SU-DHL-6 (cell line): ENCODE results near the gene GPR160.
"Not testable (repeated sequence)": the region's sequence is repeated elsewhere in the genome, so short reads cannot be mapped to it uniquely, and the experiment has no call there.

ENCODE experiments used
- H2AFZ ChIP-seq: fragments of 200-600 bp; sonication (generic); 2 replicates; pipeline ENCODE4 v1.6.1; 2014; ENCODE audit warnings: low read depth, mild to moderate bottlenecking, moderate library complexity, mixed read lengths, antibody characterized with exemption, low read length; ENCODE audit not compliant: severe bottlenecking
- H3F3A ChIP-seq: fragments of 200-600 bp; shearing (Covaris generic); 2 replicates; pipeline ENCODE4 v1.6.0; 2016; ENCODE audit warnings: antibody characterized with exemption, mild to moderate bottlenecking; ENCODE audit not compliant: insufficient read depth
- H3K27ac ChIP-seq: fragments of 200-600 bp; sonication (generic); 2 replicates; pipeline ENCODE4 v1.5.1; 2016; ENCODE audit warnings: low read depth, mild to moderate bottlenecking, low read length, moderate library complexity, mixed read lengths
- H3K27me3 ChIP-seq: fragments of 200-600 bp; sonication (generic), shearing (Covaris generic); 2 replicates; pipeline ENCODE4 v1.6.0; 2014; ENCODE audit warnings: mild to moderate bottlenecking, low read length
- H3K36me3 ChIP-seq: fragments of 200-600 bp; sonication (generic); 2 replicates; pipeline ENCODE4 v1.6.1; 2014; ENCODE audit warnings: mild to moderate bottlenecking, low read length, mixed read lengths
- H3K4me2 ChIP-seq: fragments of 300-600, 200-600 bp; shearing (Covaris generic), sonication (generic); 2 replicates; pipeline ENCODE4 v1.6.0; 2014; ENCODE audit warnings: low read length, low read depth, mild to moderate bottlenecking; ENCODE audit not compliant: poor library complexity, severe bottlenecking
- H3K4me3 ChIP-seq: fragments of 200-600 bp; sonication (generic); 2 replicates; pipeline ENCODE4 v1.5.1; 2014; ENCODE audit warnings: antibody characterized with exemption, low read length, mild to moderate bottlenecking, mixed read lengths; ENCODE audit not compliant: insufficient read depth, poor library complexity, severe bottlenecking
- H3K79me2 ChIP-seq: fragments of 200-600 bp; sonication (generic); 2 replicates; pipeline ENCODE4 v1.6.1; 2014; ENCODE audit warnings: mild to moderate bottlenecking, low read length, moderate library complexity; ENCODE audit not compliant: insufficient read depth
- H3K9ac ChIP-seq: fragments of 200-600 bp; sonication (generic); 2 replicates; pipeline ENCODE4 v1.7.0; 2014; ENCODE audit warnings: mild to moderate bottlenecking, low read length
- H3K9me2 ChIP-seq: fragments of 200-600 bp; sonication (generic); replicated peaks from 2 replicates; pipeline ENCODE4 v1.6.1; 2014; ENCODE audit warnings: low read length; ENCODE audit not compliant: insufficient read depth
- H3K9me3 ChIP-seq: fragments of 200-600 bp; sonication (generic); 2 replicates; pipeline ENCODE4 v1.6.1; 2014; ENCODE audit warnings: low read length, mixed read lengths; ENCODE audit not compliant: insufficient read depth
- H4K20me1 ChIP-seq: fragments of 200-600 bp; sonication (generic); 2 replicates; pipeline ENCODE4 v1.6.1; 2014; ENCODE audit warnings: low read depth, mild to moderate bottlenecking, antibody characterized with exemption, low read length, moderate library complexity, mixed read lengths
- EZH2phosphoT487 ChIP-seq: fragments of 200-600 bp; sonication (generic), shearing (Covaris generic); conservative IDR thresholded peaks from 2 replicates; pipeline ENCODE4 v1.6.1; 2018; ENCODE audit warnings: mild to moderate bottlenecking, antibody characterized with exemption, low read length, moderate library complexity, mixed read lengths
- TF ChIP-seq, protein P1 (sequence below): fragments of 200-600 bp; sonication (generic); IDR thresholded peaks from one replicate; pipeline ENCODE4 v1.5.1; 2017; ENCODE audit warnings: antibody characterized with exemption, mild to moderate bottlenecking, low read length, moderate library complexity; ENCODE audit not compliant: insufficient read depth, poor library complexity, severe bottlenecking

Gene GPR160

DNA sequence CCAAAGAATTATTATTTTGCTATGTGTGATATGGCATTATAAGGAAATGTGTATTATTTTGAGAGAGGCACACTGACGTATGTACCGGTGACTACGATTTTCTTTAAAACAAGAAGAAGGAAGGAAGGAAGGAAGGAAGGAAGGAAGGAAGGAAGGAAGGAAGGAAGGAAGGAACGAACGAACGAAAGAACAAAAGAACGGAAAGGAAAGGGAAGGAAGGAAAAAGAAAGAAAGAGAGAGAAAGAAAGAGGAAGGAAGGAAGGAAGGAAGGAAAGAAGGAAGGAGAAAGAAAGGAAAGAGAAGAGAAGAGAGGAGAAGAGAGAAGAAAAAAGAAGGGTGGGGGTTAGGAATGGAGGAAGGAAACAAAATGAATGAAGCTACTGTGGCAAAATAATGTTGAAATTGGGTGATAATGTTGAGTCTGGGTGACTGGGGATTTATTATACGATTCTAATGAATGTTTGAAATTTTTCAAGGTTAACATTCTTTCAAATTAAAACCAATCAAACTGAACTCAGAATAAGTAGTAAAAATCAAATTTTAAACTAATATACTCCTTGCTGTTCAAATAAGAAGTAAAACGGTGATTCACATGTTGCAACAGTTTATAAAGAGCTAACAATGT is 73.5 kb downstream of the GPR160 start:
- H3F3A ChIP-seq, result peaks cover 11% of the 10 kb centered on the region; the same call in 1 of the 2 replicates
- no peak overlapping the region for H3K9ac ChIP-seq
- H3K27ac ChIP-seq, result no peak overlapping the region
- H3K4me2 ChIP-seq, result no peak overlapping the region
- no peak overlapping the region for H2AFZ ChIP-seq
- TF ChIP-seq, protein P1, sequence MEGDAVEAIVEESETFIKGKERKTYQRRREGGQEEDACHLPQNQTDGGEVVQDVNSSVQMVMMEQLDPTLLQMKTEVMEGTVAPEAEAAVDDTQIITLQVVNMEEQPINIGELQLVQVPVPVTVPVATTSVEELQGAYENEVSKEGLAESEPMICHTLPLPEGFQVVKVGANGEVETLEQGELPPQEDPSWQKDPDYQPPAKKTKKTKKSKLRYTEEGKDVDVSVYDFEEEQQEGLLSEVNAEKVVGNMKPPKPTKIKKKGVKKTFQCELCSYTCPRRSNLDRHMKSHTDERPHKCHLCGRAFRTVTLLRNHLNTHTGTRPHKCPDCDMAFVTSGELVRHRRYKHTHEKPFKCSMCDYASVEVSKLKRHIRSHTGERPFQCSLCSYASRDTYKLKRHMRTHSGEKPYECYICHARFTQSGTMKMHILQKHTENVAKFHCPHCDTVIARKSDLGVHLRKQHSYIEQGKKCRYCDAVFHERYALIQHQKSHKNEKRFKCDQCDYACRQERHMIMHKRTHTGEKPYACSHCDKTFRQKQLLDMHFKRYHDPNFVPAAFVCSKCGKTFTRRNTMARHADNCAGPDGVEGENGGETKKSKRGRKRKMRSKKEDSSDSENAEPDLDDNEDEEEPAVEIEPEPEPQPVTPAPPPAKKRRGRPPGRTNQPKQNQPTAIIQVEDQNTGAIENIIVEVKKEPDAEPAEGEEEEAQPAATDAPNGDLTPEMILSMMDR, result no peak
- no peak for TF ChIP-seq EZH2phosphoT487
- no peaks in the 10 kb centered on the region; the same call in 1 of the 2 replicates for H4K20me1 ChIP-seq
- H3K36me3 ChIP-seq, result peaks cover 57% of the 10 kb centered on the region
- no peak overlapping the region for H3K4me3 ChIP-seq
- no peaks in the 10 kb centered on the region for H3K9me2 ChIP-seq
- no peaks in the 10 kb centered on the region for H3K9me3 ChIP-seq
- H3K79me2 ChIP-seq, result peaks cover 4% of the 10 kb centered on the region; the same call in 1 of the 2 replicates
- H3K27me3 ChIP-seq, result no peaks in the 10 kb centered on the region

DNA sequence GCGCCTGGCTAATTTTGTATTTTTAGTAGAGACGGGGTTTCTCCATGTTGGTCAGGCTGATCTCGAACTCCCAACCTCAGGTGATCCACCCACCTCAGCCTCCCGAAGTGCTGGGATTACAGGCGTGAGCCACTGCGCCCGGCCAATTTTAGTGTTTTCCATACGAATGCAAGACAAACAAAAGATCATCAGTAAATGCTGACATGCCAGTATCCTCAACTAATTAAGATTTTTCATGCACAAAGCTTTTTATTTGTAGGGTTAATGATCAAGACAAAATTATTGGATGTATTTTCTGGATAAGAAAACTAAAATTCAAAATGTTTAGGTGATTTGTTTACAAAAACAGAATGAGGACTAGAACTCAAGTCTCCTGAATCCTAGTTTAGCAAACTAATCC is 76.4 kb downstream of the GPR160 start:
- not testable (repeated sequence) for H3K9me3 ChIP-seq, H3K9me2 ChIP-seq, H3K4me2 ChIP-seq, H4K20me1 ChIP-seq, H2AFZ ChIP-seq, H3K27me3 ChIP-seq, H3K27ac ChIP-seq, H3K9ac ChIP-seq, H3K4me3 ChIP-seq, H3K79me2 ChIP-seq
- H3K36me3 ChIP-seq, result peaks cover 62% of the 10 kb centered on the region
- H3F3A ChIP-seq, result peaks cover 11% of the 10 kb centered on the region; the same call in 1 of the 2 replicates

DNA sequence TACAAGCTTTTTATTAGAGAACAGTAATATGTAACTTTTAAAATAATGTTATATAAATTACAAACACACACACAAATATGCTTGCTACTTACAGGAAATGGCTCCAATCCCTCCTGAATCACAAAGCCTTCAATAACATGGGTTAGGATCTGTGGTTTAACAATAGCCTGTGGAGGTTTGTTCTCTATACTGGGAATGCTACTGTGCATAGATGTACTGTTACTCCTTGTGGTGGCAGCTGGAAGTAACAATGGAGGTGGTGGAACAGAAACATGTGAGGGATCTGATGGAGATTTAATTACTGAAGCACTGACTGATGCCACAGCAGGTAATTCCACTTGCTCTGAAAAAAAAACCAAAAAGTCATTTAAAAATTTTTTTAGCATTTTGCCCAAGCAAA is 79.3 kb downstream of the GPR160 start:
- Histone ChIP-seq H3K27me3 (no peaks in the 10 kb centered on the region), H3K9ac (no peak overlapping the region), H3K27ac (no peak overlapping the region), H2AFZ (no peak overlapping the region), H3K36me3 (peaks cover 62% of the 10 kb centered on the region; the same call in 1 of the 2 replicates), H3K4me2 (no peak overlapping the region), H3K79me2 (no peaks in the 10 kb centered on the region), H4K20me1 (no peaks in the 10 kb centered on the region), H3K9me3 (no peaks in the 10 kb centered on the region), H3K9me2 (no peaks in the 10 kb centered on the region), H3F3A (peaks cover 9% of the 10 kb centered on the region; the same call in 1 of the 2 replicates), H3K4me3 (no peak overlapping the region)
- TF ChIP-seq EZH2phosphoT487, result no peak
- TF ChIP-seq, protein P1, result no peak

DNA sequence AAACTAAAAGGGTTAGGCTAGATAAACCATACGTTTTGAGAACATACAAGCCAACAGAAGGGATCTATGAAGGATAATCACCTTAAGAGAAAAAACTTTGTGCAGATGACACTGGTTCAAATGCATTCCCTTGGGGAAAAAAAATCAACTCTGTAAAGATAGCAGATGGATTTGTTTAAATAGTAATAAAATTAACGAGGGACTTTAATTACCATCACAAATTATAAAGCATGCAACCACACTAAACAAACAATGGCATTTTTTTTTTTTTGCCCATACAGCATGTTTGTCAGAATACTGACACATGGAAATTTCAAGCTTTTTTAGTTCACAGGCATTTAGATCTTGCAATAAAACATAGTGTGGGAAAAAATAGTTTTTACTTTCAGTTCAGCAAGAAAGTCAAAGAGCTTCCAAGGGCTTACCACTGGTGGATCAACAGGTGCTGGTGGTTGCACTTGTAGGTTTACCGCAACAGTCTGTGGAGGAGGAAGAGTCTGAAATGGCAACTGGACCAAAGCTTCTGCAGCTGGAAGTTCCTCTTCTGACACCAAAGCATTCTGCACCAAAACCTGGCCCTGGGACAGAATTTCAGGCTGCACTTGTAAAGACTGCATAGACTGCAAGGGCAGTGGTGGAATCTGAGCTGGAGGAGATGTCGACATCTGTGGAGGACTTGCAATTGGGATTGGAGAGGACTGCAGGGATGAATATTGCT is 90.6 kb downstream of the GPR160 start:
- Histone ChIP-seq H3K27ac (peak overlapping the region; percentile 84), H3F3A (peaks cover 45% of the 10 kb centered on the region), H3K9me2 (no peaks in the 10 kb centered on the region), H3K4me2 (peak overlapping the region; percentile 56), H3K79me2 (peaks cover 11% of the 10 kb centered on the region; the same call in 1 of the 2 replicates), H4K20me1 (no peaks in the 10 kb centered on the region), H3K9me3 (no peaks in the 10 kb centered on the region), H3K9ac (no peak overlapping the region), H2AFZ (no peak overlapping the region), H3K36me3 (peaks cover 24% of the 10 kb centered on the region; the same call in 1 of the 2 replicates), H3K4me3 (peak overlapping the region; percentile 16), H3K27me3 (no peaks in the 10 kb centered on the region)
- TF ChIP-seq EZH2phosphoT487, result no peak
- TF ChIP-seq, protein P1, result no peak
